Liver (tissue), 9 donors: Measurements from ENCODE around the gene RNF187. TPM values are rescaled to one million over a fixed set of nuclear protein-coding genes. Genes with fewer than 3 reads are reported as not detected.

Experiments
- DNase-seq: peaks from one replicate; pipeline ENCODE4 v3.0.0-alpha.2; 2017; ENCODE audit warnings: low spot score
- H3K27ac ChIP-seq, 2 donors: one replicate each; pipeline ENCODE4 v1.7.0; 2013; ENCODE audit warnings: inconsistent platforms in 2 of 2, low read length in 2 of 2, control low read depth in 1 of 2, low read depth in 1 of 2, mild to moderate bottlenecking in 1 of 2
- H3K27me3 ChIP-seq, 4 donors: one replicate each; pipeline versions ENCODE4 v1.6.1 to v1.7.0; 2013; ENCODE audit warnings: low read length in 3 of 4, inconsistent platforms in 1 of 4, mild to moderate bottlenecking in 1 of 4, moderate library complexity in 1 of 4; ENCODE audit not compliant: control insufficient read depth in 4 of 4, insufficient read depth in 4 of 4
- H3K36me3 ChIP-seq, 4 donors: one replicate each; pipeline versions ENCODE4 v1.6.1 to v1.7.0; 2013; ENCODE audit warnings: low read length in 3 of 4, mild to moderate bottlenecking in 3 of 4, low read depth in 1 of 4, moderate library complexity in 1 of 4; ENCODE audit not compliant: control insufficient read depth in 4 of 4, insufficient read depth in 3 of 4
- H3K4me1 ChIP-seq, 4 donors: one replicate each; pipeline versions ENCODE4 v1.6.1 to v1.7.0; 2013; ENCODE audit warnings: low read length in 3 of 4, mild to moderate bottlenecking in 3 of 4, moderate library complexity in 1 of 4; ENCODE audit not compliant: control insufficient read depth in 4 of 4, insufficient read depth in 4 of 4
- H3K4me3 ChIP-seq, 3 donors: one replicate each; pipeline versions ENCODE4 v1.6.1 to v1.7.0; 2013; ENCODE audit warnings: low read length in 3 of 3, control low read depth in 1 of 3, low read depth in 1 of 3, mild to moderate bottlenecking in 1 of 3
- H3K9ac ChIP-seq, 2 donors: one replicate each; pipeline ENCODE4 v1.7.0; 2013; ENCODE audit warnings: low read length in 2 of 2, mild to moderate bottlenecking in 2 of 2, moderate library complexity in 2 of 2, control low read depth in 1 of 2, low read depth in 1 of 2
- H3K9me3 ChIP-seq, 4 donors: one replicate each; pipeline versions ENCODE4 v1.6.1 to v1.7.0; 2013; ENCODE audit warnings: low read length in 3 of 4; ENCODE audit not compliant: control insufficient read depth in 4 of 4
- CTCF ChIP-seq: fragments of 150-350 bp; IDR thresholded peaks from 2 replicates; pipeline ENCODE4 v1.5.1; 2017; ENCODE audit warnings: improper control_type of control experiment, low read depth, low read length; ENCODE audit not compliant: missing input control
- EGR1 ChIP-seq, 2 donors: IDR thresholded peaks; 2 replicates each; pipeline ENCODE4 v1.6.1; 2016 to 2018; ENCODE audit warnings: antibody characterized with exemption in 2 of 2, low read depth in 2 of 2
- FOXA2 ChIP-seq: IDR thresholded peaks from 2 replicates; pipeline ENCODE4 v1.6.1; 2016; ENCODE audit warnings: antibody characterized with exemption
- GABPA ChIP-seq, 2 donors: IDR thresholded peaks in 1 of 2; conservative IDR thresholded peaks in 1 of 2; 2 replicates each; pipeline ENCODE4 v1.6.1; 2016; ENCODE audit warnings: antibody characterized with exemption in 2 of 2, mild to moderate bottlenecking in 1 of 2, moderate library complexity in 1 of 2
- HNF4A ChIP-seq, 2 donors: conservative IDR thresholded peaks; 2 replicates each; pipeline ENCODE4 v1.6.1; 2016; ENCODE audit warnings: antibody characterized with exemption in 2 of 2, mild to moderate bottlenecking in 2 of 2
- HNF4G ChIP-seq: IDR thresholded peaks from 2 replicates; pipeline ENCODE4 v1.6.1; 2016; ENCODE audit warnings: antibody characterized with exemption
- JUND ChIP-seq, 2 donors: IDR thresholded peaks; 2 replicates each; pipeline ENCODE4 v1.6.1; 2016; ENCODE audit warnings: antibody characterized with exemption in 2 of 2
- MAX ChIP-seq: IDR thresholded peaks from 2 replicates; pipeline ENCODE4 v1.6.1; 2016; ENCODE audit warnings: antibody characterized with exemption
- NR2F2 ChIP-seq: IDR thresholded peaks from 2 replicates; pipeline ENCODE4 v1.6.1; 2016; ENCODE audit warnings: antibody characterized with exemption
- RAD21 ChIP-seq, 2 donors: IDR thresholded peaks; 2 replicates each; pipeline ENCODE4 v1.6.1; 2016; ENCODE audit warnings: antibody characterized with exemption in 2 of 2, mild to moderate bottlenecking in 2 of 2
- REST ChIP-seq: IDR thresholded peaks from 2 replicates; pipeline ENCODE4 v1.6.1; 2016; ENCODE audit warnings: antibody characterized with exemption, mild to moderate bottlenecking
- RXRA ChIP-seq, 2 donors: IDR thresholded peaks; 2 replicates each; pipeline ENCODE4 v1.6.1; 2017 to 2018; ENCODE audit warnings: antibody characterized with exemption in 2 of 2, mild to moderate bottlenecking in 1 of 2
- SP1 ChIP-seq: IDR thresholded peaks from 2 replicates; pipeline ENCODE4 v1.6.1; 2018; ENCODE audit warnings: antibody characterized with exemption, mild to moderate bottlenecking
- TAF1 ChIP-seq: conservative IDR thresholded peaks from 2 replicates; pipeline ENCODE4 v1.6.1; 2016; ENCODE audit warnings: antibody characterized with exemption, mild to moderate bottlenecking
- ZBTB33 ChIP-seq: IDR thresholded peaks from 2 replicates; pipeline ENCODE4 v1.6.1; 2016; ENCODE audit warnings: antibody characterized with exemption
- WGBS: extraction: QIAGEN DNeasy Blood & Tissue Kit; methylation state at CpG from one replicate; pipeline ENCODE4 v1.1.7; 2013; 5-methylcytosine and 5-hydroxymethylcytosine counted together
- polyA plus RNA-seq, 2 donors: library from polyadenylated mRNA; stranded (reverse) in 1 of 2; unstranded in 1 of 2; fragments of 200-250 nt in 1 of 2; fragments of >200 nt in 1 of 2; fragmentation: Nextera tagmentation in 1 of 2; extraction: Ambion mirVana in 1 of 2; gene quantifications; one replicate each; pipeline versions ENCODE4 v1.2.1 to v1.2.3, GENCODE V29; 2013 to 2015
- total RNA-seq, 2 donors: library from RNA; depleted of rRNA; stranded (reverse); fragments of >200 nt; gene quantifications; one replicate each; pipeline ENCODE4 v1.2.3, GENCODE V29; 2014
- donor health status: healthy.
- donor health status: healthy.
- donor health status: healthy.
- donor health status: healthy.
- donor health status: healthy.

RNF187 gene
- total and polyA plus RNA-seq, 4 donors: 18.7 to 32.0 (median 23.5) TPM

GRCh38 chr1:228543396-228543795 lies 56.2 kb downstream of the RNF187 start:
- no peak overlapping the region for H3K4me3 ChIP-seq
- H3K27ac ChIP-seq: no peak overlapping the region
- no peaks in the 10 kb centered on the region for H3K36me3 ChIP-seq
- TF ChIP-seq CTCF (no peak), ZBTB33 (no peak), JUND (IDR thresholded peaks at IDR 0.05) (no peak), HNF4G (no peak), FOXA2 (no peak), RAD21 (IDR thresholded peaks at IDR 0.05) (no peak), MAX (no peak), RXRA (IDR thresholded peaks at IDR 0.05) (no peak), NR2F2 (no peak), TAF1 (no peak), EGR1 (IDR thresholded peaks at IDR 0.05; ENCODE audit: low read depth in 2 of 2) (no peak), REST (no peak), HNF4A (conservative IDR thresholded peaks at IDR 0.05) (no peak), SP1 (no peak)
- H3K27me3 ChIP-seq: no peaks in the 10 kb centered on the region
- H3K9ac ChIP-seq: no peak overlapping the region
- 69% methylated on average over 3 of the region's 3 CpGs for WGBS
- no peak for DNase-seq
- peaks cover 0 to 1% (median 0%) of the 10 kb centered on the region in 4 donors for H3K9me3 ChIP-seq
- no peaks in the 10 kb centered on the region for H3K4me1 ChIP-seq

GRCh38 chr1:228544021-228544850 lies 57.1 kb downstream of the RNF187 start:
- WGBS: 50% methylated on average over 7 of the region's 7 CpGs
- no peaks in the 10 kb centered on the region for H3K4me1 ChIP-seq
- H3K27me3 ChIP-seq: no peaks in the 10 kb centered on the region
- no peak overlapping the region for H3K9ac ChIP-seq
- no peak for DNase-seq
- peaks cover 0 to 1% (median 0%) of the 10 kb centered on the region in 4 donors for H3K9me3 ChIP-seq
- no peak overlapping the region for H3K4me3 ChIP-seq
- no peaks in the 10 kb centered on the region for H3K36me3 ChIP-seq
- no peak overlapping the region for H3K27ac ChIP-seq
- TF ChIP-seq RXRA (IDR thresholded peaks at IDR 0.05): no peak
- no peak for TF ChIP-seq GABPA (IDR thresholded peaks at IDR 0.05 in 1 of 2, conservative IDR thresholded peaks at IDR 0.05 in 1 of 2)
- no peak for TF ChIP-seq RAD21 (IDR thresholded peaks at IDR 0.05)
- TF ChIP-seq REST: no peak
- no peak for TF ChIP-seq HNF4G
- no peak for TF ChIP-seq ZBTB33
